Loucy (cell line): Measurements from ENCODE around the gene CDH13.

Experiments
- CTCF ChIP-seq: fragments of 200-600 bp; sonication (generic); conservative IDR thresholded peaks from 2 replicates; pipeline ENCODE4 v1.5.1; 2014; ENCODE audit warnings: mild to moderate bottlenecking, antibody characterized with exemption, low read length
- EZH2phosphoT487 ChIP-seq: fragments of 200-600 bp; IDR thresholded peaks from 2 replicates; pipeline ENCODE4 v1.6.1; 2018; ENCODE audit warnings: antibody characterized with exemption, mild to moderate bottlenecking, moderate library complexity, borderline replicate concordance

GRCh38 chr16:83550183-83550569 is 923.4 kb downstream of the CDH13 start:
- TF ChIP-seq CTCF (no peak), EZH2phosphoT487 (no peak)
